ENCODE data around the gene GUCY2D.

DNA sequence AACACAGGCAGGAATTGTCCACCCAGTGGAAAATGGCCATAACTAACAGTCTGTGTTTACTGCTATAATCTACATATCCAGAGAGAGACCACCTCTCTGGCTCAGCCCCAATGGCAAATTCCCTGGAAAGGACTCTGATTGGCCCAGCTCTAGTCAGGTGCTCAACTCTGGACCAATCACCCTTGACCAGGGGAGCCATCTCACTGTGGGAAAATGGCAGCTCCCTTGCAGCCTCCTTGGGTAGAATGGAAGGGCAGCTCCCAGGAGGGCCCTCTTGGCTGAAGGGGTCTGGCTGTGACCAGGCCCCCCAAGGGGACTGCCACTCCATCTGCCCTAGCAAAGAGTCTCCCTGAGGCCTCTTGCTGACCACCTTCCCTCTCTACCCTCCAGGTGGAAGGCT lies 39.6 kb downstream of the GUCY2D start:
- no peak for TF ChIP-seq POLR2A (IDR thresholded peaks at IDR 0.05)
- TF ChIP-seq, protein P1, sequence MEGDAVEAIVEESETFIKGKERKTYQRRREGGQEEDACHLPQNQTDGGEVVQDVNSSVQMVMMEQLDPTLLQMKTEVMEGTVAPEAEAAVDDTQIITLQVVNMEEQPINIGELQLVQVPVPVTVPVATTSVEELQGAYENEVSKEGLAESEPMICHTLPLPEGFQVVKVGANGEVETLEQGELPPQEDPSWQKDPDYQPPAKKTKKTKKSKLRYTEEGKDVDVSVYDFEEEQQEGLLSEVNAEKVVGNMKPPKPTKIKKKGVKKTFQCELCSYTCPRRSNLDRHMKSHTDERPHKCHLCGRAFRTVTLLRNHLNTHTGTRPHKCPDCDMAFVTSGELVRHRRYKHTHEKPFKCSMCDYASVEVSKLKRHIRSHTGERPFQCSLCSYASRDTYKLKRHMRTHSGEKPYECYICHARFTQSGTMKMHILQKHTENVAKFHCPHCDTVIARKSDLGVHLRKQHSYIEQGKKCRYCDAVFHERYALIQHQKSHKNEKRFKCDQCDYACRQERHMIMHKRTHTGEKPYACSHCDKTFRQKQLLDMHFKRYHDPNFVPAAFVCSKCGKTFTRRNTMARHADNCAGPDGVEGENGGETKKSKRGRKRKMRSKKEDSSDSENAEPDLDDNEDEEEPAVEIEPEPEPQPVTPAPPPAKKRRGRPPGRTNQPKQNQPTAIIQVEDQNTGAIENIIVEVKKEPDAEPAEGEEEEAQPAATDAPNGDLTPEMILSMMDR (IDR thresholded peaks at IDR 0.05), result no peak
- no peak for TF ChIP-seq POLR2AphosphoS5 (IDR thresholded peaks at IDR 0.05)
- TF ChIP-seq EP300 (IDR thresholded peaks at IDR 0.05), result no peak

Data from suprapubic skin (tissue), 4 donors.